Measurements from ENCODE around the gene UQCRH.
"Not testable (repeated sequence)": the region's sequence is repeated elsewhere in the genome, so short reads cannot be mapped to it uniquely, and the experiment has no call there.

UQCRH gene

GRCh38 chr1:46334030-46334384 lies 30.5 kb downstream of the UQCRH start:
- ATAC-seq: no peak

- no peak for ATAC-seq
Measured at GRCh38 chr1:46335081-46335480, 31.6 kb downstream of the UQCRH start.

- not testable (repeated sequence) for ATAC-seq
Measured at GRCh38 chr1:46337409-46337808, 33.9 kb downstream of the UQCRH start.

- peak; percentile 89 to 91 for ATAC-seq
Measured at GRCh38 chr1:46340404-46341221, 37.1 kb downstream of the UQCRH start, which contains the start of gene NSUN4. TSS of gene NSUN4 (plus strand) at chr1:46340807. CDS start at chr1:46340827, 20 bp downstream.

GRCh38 chr1:46341222-46342083 lies 38.0 kb downstream of the UQCRH start:
- ATAC-seq: no peak

GRCh38 chr1:46342084-46342656 lies 38.7 kb downstream of the UQCRH start:
- ATAC-seq: no peak

- no peak for ATAC-seq
Measured at GRCh38 chr1:46342677-46343350, 39.3 kb downstream of the UQCRH start.

GRCh38 chr1:46343351-46343695 lies 39.8 kb downstream of the UQCRH start:
- ATAC-seq: no peak

GRCh38 chr1:46343705-46344104 lies 40.2 kb downstream of the UQCRH start:
- ATAC-seq: no peak

GRCh38 chr1:46344481-46344880 lies 41.0 kb downstream of the UQCRH start:
- no peak for ATAC-seq

- no peak for ATAC-seq
Measured at GRCh38 chr1:46345281-46345680, 41.8 kb downstream of the UQCRH start.

- ATAC-seq: no peak
Measured at GRCh38 chr1:46352363-46352762, 48.9 kb downstream of the UQCRH start.

- not testable (repeated sequence) for ATAC-seq
Measured at GRCh38 chr1:46355920-46356319, 52.4 kb downstream of the UQCRH start.

GRCh38 chr1:46362158-46362557 lies 58.7 kb downstream of the UQCRH start:
- no peak for ATAC-seq

GRCh38 chr1:46363121-46363520 lies 59.6 kb downstream of the UQCRH start:
- ATAC-seq: no peak

GRCh38 chr1:46364612-46365011 lies 61.1 kb downstream of the UQCRH start:
- no peak for ATAC-seq

- not testable (repeated sequence) for ATAC-seq
Measured at GRCh38 chr1:46365796-46366195, 62.3 kb downstream of the UQCRH start.

Data from activated CD4-positive, CD25-positive, alpha-beta regulatory T cell treated with anti-CD3 and anti-CD28 coated beads, Interleukin-2, amount 50 U/mL, for 24 hours (primary cell).